HG03571 (cell line): ENCODE data around the gene ADAMTSL5.
"Not testable (repeated sequence)": the region's sequence is repeated elsewhere in the genome, so short reads cannot be mapped to it uniquely, and the experiment has no call there.

Source experiments
- ATAC-seq: cut with Tn5 transposase; IDR thresholded peaks from one replicate; pipeline ENCODE4 v1.9.1; 2021; ENCODE audit not compliant: unreplicated experiment

ADAMTSL5 gene

GRCh38 chr19:1512671-1513498 lies at the start of gene ADAMTSL5:
Gene ADAMTSL5 (minus strand): TSS chr19:1513019. CDS start chr19:1510943, 2,076 bp downstream.
- no peak for ATAC-seq

DNA sequence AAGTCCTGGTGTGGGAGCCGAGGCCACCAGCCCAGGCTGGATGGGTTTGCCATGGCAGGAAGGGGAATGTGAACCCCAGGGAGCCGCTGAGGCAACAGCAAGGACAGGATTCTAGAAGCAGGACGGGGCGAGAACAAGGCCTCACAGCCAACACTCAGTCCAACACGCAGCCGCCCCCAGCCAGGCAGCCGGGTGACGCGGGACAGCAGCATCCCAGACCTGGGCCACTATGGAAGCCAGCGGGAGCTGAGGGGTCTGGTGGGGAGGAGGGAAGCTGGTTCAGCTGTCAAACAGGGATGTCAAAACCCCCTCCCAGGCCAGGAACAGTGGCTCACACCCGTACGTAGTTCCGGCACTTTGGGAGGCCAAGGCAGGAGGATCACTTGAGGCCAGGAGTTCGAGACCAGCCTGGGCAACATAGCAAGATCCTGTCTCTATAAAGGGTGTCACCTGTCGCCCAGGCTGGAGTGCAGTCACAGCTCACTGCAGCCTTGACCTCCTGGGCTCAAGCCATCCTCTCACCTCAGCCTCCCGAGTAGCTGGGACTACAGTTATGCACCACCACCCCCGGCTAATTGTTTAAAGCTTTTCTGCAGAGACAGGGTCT lies 48.5 kb upstream of the ADAMTSL5 start:
- no peak for ATAC-seq

DNA sequence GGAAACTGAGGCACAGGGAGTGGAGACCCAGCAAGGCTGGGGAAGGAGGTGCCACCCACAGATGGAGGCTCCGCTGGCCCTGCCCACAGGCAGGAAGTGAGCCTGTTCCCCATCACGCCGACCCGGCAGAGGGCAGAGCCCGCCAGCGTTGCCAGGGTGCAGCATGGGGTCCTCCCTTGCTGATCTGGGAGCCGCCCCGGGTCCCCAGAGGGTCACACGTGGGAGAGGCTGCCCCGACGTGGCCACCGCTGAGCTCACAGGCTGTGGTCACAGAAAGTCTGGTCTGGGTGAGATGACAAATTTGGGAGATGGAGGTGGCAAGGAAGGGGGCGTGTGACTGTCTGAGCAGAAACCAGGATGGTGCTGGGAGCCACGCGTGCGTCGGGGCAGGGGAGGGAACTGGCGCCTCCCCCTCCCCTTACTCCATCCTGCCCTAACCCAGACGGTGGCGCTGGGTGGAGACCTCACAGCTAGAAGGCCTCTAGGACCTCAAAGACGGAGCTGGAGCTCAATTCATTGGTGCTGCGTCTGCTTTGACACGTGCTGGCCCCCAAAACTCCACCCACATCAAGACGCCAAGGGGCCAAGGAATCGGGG lies 47.6 kb upstream of the ADAMTSL5 start:
- no peak for ATAC-seq

GRCh38 chr19:1558552-1558951 lies 45.7 kb upstream of the ADAMTSL5 start:
- ATAC-seq = no peak

DNA sequence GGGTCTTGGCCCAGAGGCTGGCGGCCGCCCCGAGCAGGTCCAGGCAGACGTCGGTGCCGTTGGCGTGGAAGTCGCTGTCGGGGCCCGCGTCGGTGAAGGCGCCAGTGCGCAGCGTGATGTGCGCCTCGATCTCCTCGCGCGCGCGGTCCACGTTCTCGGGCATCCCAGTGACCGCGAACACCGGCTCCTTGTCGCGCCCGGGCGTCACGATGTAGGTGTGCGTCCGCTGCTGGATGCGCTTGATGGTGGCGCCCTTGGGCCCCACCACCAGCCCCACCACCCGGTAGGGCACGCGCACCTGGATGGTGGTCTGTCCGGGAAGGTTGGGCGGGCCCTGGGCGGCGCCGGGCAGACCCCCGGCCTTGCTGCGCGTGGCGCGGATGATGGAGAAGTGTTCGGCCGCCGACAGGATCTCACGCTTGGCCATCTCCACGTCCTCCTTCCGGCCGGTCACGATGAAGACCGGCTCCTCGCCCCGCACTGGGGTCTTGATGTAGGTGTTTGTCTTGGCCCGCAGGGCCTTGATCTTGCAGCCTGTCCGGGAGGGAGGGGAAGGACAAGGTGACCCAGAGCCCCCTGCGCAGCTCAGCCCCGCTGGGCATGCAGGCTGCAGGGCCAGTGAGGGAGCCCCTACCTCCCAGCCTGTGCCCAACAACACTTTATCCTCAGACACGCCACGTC lies 43.7 kb upstream of the ADAMTSL5 start:
- no peak for ATAC-seq

DNA sequence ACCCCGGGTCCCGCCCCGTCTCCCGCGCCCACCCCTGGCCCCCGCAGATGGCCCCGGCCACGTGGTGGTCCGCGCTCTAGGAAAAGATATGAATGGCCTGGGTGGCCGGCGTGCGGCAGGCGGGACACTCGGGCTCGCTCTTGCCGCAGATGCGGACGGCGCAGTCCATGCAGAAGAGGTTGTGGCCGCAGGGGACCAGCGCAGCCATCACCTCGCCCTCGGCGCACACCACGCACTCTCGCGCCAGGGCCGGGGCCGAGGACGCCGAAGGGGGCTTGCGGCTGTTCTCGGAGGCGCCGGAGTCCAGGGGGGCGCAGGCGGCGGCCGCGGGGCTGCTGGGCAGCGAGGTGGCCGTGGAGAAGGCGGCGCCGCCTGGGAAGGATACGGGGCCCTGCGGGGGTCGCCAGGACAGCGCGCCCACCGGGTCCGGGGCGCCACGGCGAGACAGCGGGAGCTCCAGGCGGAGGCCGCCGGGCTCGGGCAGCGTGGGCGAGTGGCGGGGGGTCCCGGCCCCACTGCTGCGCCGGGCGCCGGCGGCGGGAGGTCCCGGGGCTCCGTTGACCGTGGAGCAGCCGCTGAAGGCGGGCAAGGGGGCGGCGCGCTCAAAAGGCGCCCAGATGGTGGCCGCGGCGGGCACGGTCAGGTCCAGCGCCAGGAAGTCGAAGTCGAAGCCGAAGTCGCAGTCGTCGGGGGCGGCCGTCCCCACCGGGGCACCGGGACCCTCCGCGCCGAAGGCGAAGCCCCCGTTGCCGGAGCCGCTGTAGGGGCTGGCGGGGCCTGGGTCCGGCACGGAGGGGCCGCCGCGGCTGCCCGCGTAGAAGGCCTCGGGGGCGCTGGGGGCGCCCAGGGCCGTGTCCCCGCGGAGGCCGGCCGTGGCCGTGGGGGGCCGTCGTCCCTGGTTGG lies 42.9 kb upstream of the ADAMTSL5 start:
- ATAC-seq = no peak

DNA sequence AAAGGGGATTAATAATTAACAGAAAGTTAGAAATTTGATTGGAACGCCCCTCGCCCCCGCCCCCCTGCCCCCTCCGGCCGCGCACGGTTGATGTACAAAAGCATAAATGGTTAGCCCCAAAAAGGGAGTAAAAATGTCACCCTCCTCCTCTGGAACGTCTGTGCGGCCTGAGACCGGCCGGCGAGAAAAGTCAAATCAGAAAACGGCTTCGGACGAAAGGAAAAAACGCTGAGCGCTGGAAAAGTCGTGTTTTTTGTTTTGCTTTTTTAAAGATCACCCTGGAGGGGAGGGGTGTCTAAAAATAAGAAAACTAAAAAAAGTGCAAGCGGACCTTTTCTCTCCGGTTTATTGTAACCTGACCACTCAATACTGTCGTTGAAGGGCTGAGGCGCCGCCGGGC lies 42.1 kb upstream of the ADAMTSL5 start:
- ATAC-seq = no peak

GRCh38 chr19:1553415-1553814 lies 40.6 kb upstream of the ADAMTSL5 start:
- ATAC-seq = no peak

DNA sequence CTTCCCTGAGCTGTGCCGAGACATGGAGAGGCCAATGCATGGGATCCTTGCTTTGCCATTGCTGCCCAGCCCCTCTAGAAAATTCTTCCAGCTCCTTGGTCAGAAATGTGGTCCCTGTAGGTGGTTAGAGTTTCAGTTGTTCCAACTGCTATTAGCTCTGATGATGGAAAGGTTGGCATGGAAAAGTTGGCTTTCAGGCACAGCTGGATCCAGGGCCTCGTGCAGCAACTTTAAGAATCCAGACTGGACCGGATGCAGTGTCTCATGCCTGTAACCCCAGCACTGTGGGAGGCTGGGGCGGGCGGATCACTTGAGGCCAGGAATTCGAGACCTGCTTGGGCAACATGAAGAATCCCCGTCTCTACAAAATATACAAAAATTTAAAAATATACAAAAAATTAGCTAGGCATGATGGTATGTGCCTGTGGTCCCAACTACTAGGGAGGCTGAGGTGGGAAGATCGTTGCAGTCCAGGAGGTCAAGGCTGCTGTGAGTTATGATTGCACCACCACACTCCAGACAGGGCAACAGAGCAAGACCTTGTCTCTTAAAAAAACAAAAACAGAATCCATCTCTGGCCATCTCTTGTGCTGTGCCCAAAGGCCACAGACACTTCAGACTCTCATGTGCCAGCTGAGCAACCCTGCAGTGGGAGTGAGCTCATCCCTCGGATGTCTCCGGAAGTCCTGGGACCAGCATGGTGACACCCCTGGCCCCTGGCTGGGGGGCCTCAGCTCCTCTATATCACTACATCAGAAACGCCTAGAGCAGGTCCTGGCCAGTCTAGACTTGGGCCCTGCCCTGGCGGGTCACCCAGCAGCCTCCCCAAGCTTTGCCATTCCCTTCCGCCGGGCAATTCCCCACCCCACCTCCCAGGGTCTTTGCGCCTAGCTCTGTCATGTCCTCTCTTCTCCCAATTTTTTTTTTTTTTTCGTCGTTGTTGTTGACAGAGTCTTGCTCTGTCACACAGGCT lies 38.5 kb upstream of the ADAMTSL5 start:
- ATAC-seq = no peak

DNA sequence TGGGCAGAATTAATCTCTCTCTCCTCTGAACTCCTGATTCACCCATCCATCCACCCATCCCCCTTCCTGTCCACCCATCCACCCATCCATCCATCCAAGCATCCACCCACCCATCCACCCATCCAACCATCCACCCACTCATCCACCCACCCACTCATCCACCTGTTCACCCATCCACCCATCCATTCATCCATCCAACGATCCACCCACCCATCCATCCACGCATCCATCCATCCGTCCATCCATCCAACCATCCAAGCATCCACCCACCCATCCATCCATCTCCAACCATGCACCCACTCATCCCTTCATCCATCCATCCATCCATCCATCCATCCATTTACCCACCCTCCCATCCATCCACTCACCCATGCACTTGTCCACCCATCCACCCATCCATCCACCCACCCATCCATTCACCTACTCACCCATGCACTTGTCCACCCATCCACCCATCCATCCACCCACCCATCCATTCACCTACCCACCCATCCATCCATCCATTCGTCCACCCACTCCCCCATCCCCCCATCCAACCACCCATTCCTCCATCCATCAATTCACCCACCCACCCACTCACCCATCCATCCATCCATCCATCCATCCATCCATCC lies 36.6 kb upstream of the ADAMTSL5 start:
- ATAC-seq = no peak

DNA sequence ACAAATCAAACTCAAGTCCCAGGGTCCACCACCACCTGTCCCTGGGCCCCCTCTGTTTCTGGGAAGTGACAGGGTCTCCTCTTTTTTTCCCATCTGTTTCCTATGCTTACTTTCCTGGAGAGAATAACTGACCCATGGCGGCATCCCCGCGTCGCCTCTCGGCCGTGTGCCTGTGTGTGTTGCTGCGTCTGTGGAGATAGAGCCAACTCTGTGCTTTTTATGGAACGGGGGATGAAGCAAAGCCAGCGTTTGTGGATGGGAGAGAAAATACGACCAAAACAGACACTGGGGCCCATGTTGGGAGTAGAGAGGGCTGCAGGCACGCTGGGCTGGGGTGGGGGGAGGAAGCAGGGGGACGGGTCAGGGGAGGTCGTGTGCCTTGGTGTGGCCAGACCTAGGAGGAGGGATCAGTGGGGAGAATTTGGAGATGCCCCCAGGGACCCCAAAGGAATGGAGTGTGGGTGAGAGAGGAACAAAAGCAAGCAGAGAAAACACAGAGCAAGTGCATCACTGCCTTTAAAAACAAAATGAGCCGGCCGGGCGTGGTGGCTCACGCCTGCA lies 27.6 kb upstream of the ADAMTSL5 start:
- no peak for ATAC-seq

DNA sequence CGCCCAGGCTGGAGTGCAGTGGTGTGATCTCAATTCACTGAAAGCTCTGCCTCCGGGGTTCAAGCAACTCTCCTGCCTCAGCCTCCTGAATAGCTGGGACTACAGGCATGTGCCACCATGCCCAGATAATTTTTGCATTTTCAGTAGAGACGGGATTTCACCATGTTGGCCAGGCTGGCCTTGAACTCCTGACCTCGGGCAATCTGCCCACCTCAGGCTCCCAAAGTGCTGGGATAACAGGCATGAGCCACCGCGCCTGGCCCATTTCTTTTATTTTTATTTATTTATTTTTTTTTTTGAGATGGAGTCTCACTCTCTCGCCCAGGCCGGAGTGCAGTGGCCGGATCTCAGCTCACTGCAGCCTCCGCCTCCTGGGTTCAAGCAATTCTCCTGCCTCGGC lies 26.9 kb upstream of the ADAMTSL5 start:
- not testable (repeated sequence) for ATAC-seq

GRCh38 chr19:1538978-1539377 lies 26.2 kb upstream of the ADAMTSL5 start:
- no peak for ATAC-seq

- ATAC-seq = not testable (repeated sequence)
Observed at GRCh38 chr19:1535699-1536098, 22.9 kb upstream of the ADAMTSL5 start.

DNA sequence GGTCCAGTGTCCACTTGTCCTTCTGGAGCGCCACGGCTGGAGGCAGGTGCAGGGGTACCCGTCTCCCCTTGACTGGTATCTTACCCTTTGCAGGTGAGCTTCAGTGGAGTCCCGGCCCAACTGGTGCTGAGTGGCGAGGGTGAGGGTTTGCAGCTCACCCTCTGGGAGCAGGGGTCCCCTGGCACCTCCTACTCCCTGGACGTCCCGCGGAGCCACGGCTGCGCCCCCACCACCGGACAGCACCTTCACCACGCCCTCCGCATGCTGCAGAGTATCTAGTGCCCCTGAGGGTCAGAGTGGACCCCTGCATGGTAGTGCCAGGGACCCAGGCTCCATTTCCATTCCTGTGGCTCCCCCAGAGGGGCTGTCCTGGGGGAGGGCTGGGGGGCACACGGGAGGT lies 22.2 kb upstream of the ADAMTSL5 start:
- no peak for ATAC-seq

DNA sequence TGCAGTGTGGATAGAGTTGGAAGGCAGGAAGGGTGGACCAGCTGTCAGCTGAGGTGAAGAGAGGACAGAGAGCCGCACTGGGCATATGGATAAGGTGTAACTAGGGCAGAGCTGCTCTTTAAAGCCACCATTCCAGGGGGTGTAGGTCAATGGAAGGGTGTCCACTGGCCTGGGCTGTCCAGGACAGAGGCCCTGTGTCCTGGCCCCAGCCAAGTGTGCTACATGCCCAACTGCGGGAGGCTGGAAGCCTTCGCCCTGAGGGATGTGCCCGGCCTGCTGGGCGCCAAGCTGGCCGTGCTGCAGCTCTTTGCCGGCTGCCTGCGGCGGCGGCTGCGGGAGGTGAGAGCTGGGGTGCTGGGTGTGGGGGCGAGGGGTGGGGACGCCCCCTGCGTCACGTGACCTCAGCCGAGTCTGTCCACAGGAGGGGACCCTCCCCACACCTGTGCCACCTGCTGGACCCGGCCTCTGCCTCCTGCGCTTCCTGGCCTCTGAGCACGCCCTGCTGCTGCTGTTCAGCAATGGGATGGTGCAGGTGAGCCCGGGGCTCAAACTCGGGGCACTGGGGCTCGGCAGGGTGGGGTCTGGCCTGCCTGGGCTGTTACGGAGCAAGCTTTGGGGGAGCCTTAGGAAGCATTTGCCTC lies 20.8 kb upstream of the ADAMTSL5 start:
- ATAC-seq = no peak

GRCh38 chr19:1532003-1532402 lies 19.2 kb upstream of the ADAMTSL5 start:
- ATAC-seq = no peak

DNA sequence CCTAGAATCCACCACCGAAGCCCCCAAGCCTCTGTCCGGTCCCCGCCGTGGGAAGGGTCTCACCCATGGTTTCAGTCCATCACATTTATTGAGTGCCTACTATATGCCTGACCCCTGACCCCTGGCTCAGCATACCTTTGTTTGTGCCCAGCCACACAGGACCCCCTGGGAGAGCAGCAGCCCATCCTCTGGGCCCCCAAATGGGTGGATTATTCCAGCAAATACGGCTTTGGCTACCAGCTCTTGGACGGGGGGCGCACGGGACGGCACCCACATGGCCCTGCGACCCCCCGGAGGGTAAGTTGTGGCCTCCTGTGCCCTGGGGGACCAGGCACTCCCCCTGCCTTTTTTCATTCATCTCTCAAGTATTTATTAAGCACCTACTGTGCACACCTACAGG lies 18.8 kb upstream of the ADAMTSL5 start:
- no peak for ATAC-seq
